Right lobe of liver (tissue), 6 donors: ENCODE data around the gene RPL28. TPM values are rescaled to one million over a fixed set of nuclear protein-coding genes. Genes with fewer than 3 reads are reported as not detected.

Experiments
- ATAC-seq, 4 donors: fragments of 200-7000 bp; cut with Tn5 transposase; one replicate each; pipeline ENCODE4 v1.9.1; 2020; ENCODE audit warnings: mild to moderate bottlenecking in 4 of 4, moderate library complexity in 4 of 4
- DNase-seq, 3 donors: peaks; one replicate each; pipeline ENCODE4 v3.0.0-alpha.2; 2020
- H3K27ac ChIP-seq, 3 donors: fragments of 200-600 bp; one replicate each; pipeline ENCODE4 v1.8.0; 2022
- H3K27me3 ChIP-seq, 2 donors: fragments of 200-600 bp; one replicate each; pipeline ENCODE4 v1.8.0; 2022
- H3K36me3 ChIP-seq, 4 donors: fragments of 200-600 bp; sonication (generic) in 1 of 4; one replicate each; pipeline versions ENCODE4 v1.5.1 to v1.8.0; 2017 to 2022; ENCODE audit warnings: control low read depth in 1 of 4
- H3K4me1 ChIP-seq, 4 donors: fragments of 200-600 bp; sonication (generic) in 1 of 4; one replicate each; pipeline versions ENCODE4 v1.5.1 to v1.8.0; 2017 to 2022; ENCODE audit warnings: control low read depth in 1 of 4
- H3K4me3 ChIP-seq, 3 donors: fragments of 200-600 bp; one replicate each; pipeline ENCODE4 v1.8.0; 2022
- H3K9me3 ChIP-seq, 4 donors: fragments of 200-600 bp; sonication (generic) in 1 of 4; one replicate each; pipeline versions ENCODE4 v1.5.1 to v1.8.0; 2017 to 2022; ENCODE audit warnings: control low read depth in 1 of 4
- POLR2A ChIP-seq: fragments of 450-650 bp; IDR thresholded peaks from one replicate; pipeline ENCODE4 v1.6.1; 2017; ENCODE audit warnings: antibody characterized with exemption, mild to moderate bottlenecking
- WGBS: methylation state at CpG from one replicate; pipeline ENCODE4 v1.1.6; 2018; ENCODE audit warnings: low coverage, low lambda C conversion rate; ENCODE audit not compliant: insufficient coverage; ENCODE audit errors: missing lambda C conversion rate; 5-methylcytosine and 5-hydroxymethylcytosine counted together
- intact Hi-C, 2 donors: fragments of 100-400 bp; cut with DNase I; formaldehyde crosslinking; loops; one replicate each; pipeline versions ENCODE4 v1.11.2 to v1.14.1; 2022
- total RNA-seq, 6 experiments: library from RNA; depleted of rRNA in 2 of 6; stranded (reverse); fragments of >200 nt in 2 of 6; fragmentation: NEBNext Ultra II Directional in 3 of 6; extraction: Animal tissue kit (Norgen Biotek cat#: 25700) in 3 of 6; gene quantifications; one replicate each; pipeline versions ENCODE4 v1.1.0 to v1.2.4, GENCODE V29; 2016 to 2023
- TF ChIP-seq, protein P1 (sequence below), 4 donors: fragments of 200-600 bp in 3 of 4; fragments of 450-650 bp in 1 of 4; IDR thresholded peaks; one replicate each; pipeline versions ENCODE4 v1.5.1 to v1.8.0; 2016 to 2022; ENCODE audit warnings: antibody characterized with exemption in 4 of 4, mild to moderate bottlenecking in 2 of 4
- donor health status: DM: no; HTN: yes; CAD: no.
- donor health status: DM: no; HTN: no; CAD: no.
- donor health status: DM: no; HTN: no; CAD: no.
- donor health status: DM: no; HTN: yes; CAD: no.
- donor health status: DM: no; HTN: yes; CAD: no.

Gene RPL28
- total RNA-seq, 6 experiments from 2014 or later: 305 to 530 (median 455) TPM

DNA sequence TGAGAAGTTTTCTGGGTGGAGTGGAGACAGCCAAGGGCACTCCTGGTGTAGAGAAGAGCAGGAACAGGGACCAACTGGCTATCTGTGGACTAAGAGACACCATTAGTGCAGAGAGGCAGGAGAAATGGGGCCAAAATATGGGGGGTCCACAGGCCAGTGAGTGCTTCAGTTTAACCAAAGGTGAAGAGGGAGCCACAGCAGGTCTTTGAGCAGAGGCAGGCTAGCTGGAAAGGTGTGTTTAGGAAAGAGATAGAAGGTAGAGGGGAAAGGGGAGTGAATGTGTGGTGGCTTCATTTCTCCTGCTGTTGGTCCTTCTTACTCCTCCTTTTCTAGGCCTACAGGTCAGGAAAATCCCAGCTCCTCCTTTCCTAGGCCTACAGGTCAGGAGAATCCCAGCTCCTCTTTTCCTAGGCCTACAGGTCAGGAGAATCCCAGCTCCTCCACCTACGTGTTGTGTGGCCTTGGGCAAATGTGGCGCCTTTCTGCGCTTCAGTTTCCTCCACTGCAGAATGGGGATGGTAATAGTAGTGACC is 3.1 kb upstream of the RPL28 start:
- ATAC-seq: no peak
- H3K27ac ChIP-seq: no peak overlapping the region
- DNase-seq: no peak
- H3K4me1 ChIP-seq: peaks cover 0 to 27% (median 11%) of the 10 kb centered on the region in 4 donors
- H3K36me3 ChIP-seq: peaks cover 0 to 10% (median 4%) of the 10 kb centered on the region in 4 donors
- H3K4me3 ChIP-seq: no peak overlapping the region
- WGBS: no CpG with 5 or more reads among the region's 3 CpGs
- no peaks in the 10 kb centered on the region for H3K9me3 ChIP-seq
- no peak for TF ChIP-seq POLR2A
- TF ChIP-seq, protein P1, sequence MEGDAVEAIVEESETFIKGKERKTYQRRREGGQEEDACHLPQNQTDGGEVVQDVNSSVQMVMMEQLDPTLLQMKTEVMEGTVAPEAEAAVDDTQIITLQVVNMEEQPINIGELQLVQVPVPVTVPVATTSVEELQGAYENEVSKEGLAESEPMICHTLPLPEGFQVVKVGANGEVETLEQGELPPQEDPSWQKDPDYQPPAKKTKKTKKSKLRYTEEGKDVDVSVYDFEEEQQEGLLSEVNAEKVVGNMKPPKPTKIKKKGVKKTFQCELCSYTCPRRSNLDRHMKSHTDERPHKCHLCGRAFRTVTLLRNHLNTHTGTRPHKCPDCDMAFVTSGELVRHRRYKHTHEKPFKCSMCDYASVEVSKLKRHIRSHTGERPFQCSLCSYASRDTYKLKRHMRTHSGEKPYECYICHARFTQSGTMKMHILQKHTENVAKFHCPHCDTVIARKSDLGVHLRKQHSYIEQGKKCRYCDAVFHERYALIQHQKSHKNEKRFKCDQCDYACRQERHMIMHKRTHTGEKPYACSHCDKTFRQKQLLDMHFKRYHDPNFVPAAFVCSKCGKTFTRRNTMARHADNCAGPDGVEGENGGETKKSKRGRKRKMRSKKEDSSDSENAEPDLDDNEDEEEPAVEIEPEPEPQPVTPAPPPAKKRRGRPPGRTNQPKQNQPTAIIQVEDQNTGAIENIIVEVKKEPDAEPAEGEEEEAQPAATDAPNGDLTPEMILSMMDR (IDR thresholded peaks at IDR 0.05): no peak
- H3K27me3 ChIP-seq: no peaks in the 10 kb centered on the region
- intact Hi-C loops: no loop called here

DNA sequence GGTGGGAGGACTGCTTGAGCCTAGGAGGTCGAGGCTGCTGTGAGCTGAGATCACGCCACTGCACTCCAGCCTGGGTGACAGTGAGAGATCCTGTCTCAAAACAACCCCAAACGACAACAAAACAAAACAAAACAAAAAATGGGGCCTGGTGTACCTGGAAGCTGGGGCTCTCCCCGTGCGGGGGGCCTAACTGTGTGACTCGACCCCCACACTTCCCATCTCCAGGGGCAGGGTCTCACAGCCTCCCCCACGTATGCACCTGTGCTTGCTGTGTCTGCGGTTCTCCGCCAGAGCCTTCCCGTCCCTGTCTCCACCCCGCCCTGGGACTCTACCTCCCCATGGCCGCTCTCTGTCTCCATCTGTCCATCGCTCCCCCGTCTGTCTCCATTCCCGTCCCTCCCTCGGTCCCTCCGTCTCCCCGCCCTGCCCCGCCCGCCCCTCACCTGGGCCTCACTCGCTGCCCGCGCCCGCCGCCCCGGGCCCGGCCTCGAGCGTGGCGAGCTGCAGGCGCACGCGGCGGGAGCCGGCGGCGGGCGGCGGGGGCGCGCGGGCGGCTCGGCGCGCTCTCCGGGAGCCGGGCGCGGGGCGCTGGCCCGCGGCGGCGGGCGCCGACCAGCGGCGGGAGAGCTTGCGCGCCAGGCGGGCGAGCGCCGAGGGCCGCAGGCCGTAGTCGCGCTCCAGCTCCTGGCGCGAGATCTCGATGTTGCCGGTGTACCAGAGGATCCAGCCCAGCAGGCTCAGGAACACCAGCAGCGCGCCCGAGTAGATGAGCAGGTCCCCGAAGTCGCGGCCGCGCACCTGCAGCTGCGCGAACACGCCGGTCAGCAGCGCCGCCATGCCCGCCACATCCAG is 2.2 kb upstream of the RPL28 start:
- TF ChIP-seq POLR2A: peak; percentile 55
- TF ChIP-seq, protein P1 (IDR thresholded peaks at IDR 0.05): peak; percentile 13 to 45 (median 21)
- Histone ChIP-seq H3K27ac (peak overlapping the region in 1 of 3 donors; percentile 92), H3K36me3 (peaks cover 0 to 19% (median 11%) of the 10 kb centered on the region in 4 donors), H3K4me3 (peak overlapping the region; percentile 89 to 96 (median 89)), H3K9me3 (no peaks in the 10 kb centered on the region), H3K4me1 (peaks cover 0 to 34% (median 15%) of the 10 kb centered on the region in 4 donors), H3K27me3 (no peaks in the 10 kb centered on the region)
- intact Hi-C loops: no loop called here
- DNase-seq (peak; percentile 55 to 71 (median 60)), ATAC-seq (peak; percentile 1 to 17 (median 8))
- 3% methylated on average over 15 of the region's 88 CpGs for WGBS

DNA sequence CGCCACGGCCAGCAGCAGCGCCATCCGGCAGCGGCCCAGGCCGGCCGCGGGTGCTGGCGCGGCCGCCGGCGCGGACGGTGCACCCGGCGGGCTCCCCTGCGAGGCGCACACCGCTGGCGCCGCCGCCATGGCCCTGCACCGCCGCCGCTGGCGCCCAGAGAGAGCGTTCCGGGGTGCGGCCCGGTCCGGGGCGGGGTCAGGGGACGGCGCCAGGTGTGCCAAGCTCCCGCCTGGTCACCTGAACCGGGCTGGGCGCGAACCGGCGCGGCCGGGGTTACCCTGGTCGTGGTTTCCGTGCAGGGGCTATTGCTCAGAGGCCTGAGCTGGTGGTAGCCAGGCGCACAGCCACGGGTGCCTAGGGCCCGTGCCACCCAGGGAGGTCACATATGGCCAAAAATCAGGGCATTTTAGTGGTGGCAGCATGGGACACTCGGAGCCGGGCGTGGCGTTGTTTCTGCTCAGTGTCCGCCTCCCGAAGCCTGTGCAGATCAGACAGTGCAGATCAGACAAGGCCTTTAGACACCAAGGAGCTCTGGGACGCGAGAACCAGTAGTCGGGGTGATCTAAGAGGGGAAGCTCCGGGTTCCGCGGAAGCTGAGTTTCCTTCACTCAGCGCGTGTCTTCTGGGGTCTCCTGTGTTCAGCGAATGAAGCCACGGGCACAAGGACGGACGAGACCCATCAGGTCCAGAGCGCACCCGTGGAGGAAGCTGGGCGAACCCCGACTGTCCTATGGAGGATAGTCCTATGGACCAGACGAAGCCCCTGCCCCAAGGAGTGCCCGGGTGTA is 1.4 kb upstream of the RPL28 start, which contains the start of gene TMEM238:
Gene TMEM238 (minus strand): TSS at position 162 of the 789 bp plus-strand sequence. CDS start 33 bp downstream, at position 129.
- Histone ChIP-seq H3K36me3 (peaks cover 0 to 27% (median 11%) of the 10 kb centered on the region in 4 donors), H3K4me3 (peak within 1 kb of the TSS; percentile 89 to 96 (median 89)), H3K4me1 (peaks cover 0 to 34% (median 15%) of the 10 kb centered on the region in 4 donors), H3K27me3 (no peaks in the 10 kb centered on the region), H3K9me3 (no peaks in the 10 kb centered on the region), H3K27ac (peak within 1 kb of the TSS; percentile 89 to 92 (median 90))
- DNase-seq: peak; percentile 76 to 85 (median 81)
- TF ChIP-seq POLR2A: peak; percentile 43
- TF ChIP-seq, protein P1 (IDR thresholded peaks at IDR 0.05): peak in 1 of 4 donors; percentile 14
- intact Hi-C loops: no loop called here
- WGBS: 6% methylated on average over 14 of the region's 72 CpGs
- peak; percentile 27 to 60 (median 40) for ATAC-seq
